Subcutaneous abdominal adipose tissue (tissue), 5 donors: ENCODE data around the gene SLC9A9.
"Not testable (repeated sequence)": the region's sequence is repeated elsewhere in the genome, so short reads cannot be mapped to it uniquely, and the experiment has no call there.

ENCODE experiments used
- H3K27ac ChIP-seq: one replicate; pipeline ENCODE4 v1.7.0; 2013; ENCODE audit warnings: low read depth, mild to moderate bottlenecking, inconsistent platforms, low read length, moderate library complexity
- H3K27me3 ChIP-seq, 5 donors: one replicate each; pipeline ENCODE4 v1.7.0; 2013; ENCODE audit warnings: low read length in 5 of 5, inconsistent platforms in 1 of 5; ENCODE audit not compliant: control insufficient read depth in 5 of 5, insufficient read depth in 4 of 5
- H3K36me3 ChIP-seq, 5 donors: one replicate each; pipeline ENCODE4 v1.7.0; 2013; ENCODE audit warnings: low read length in 5 of 5; ENCODE audit not compliant: control insufficient read depth in 5 of 5, insufficient read depth in 5 of 5
- H3K4me1 ChIP-seq, 5 donors: one replicate each; pipeline ENCODE4 v1.7.0; 2013; ENCODE audit warnings: low read length in 5 of 5, mild to moderate bottlenecking in 3 of 5, moderate library complexity in 1 of 5; ENCODE audit not compliant: control insufficient read depth in 5 of 5, insufficient read depth in 5 of 5
- H3K4me3 ChIP-seq, 5 donors: one replicate each; pipeline ENCODE4 v1.7.0; 2013; ENCODE audit warnings: low read length in 5 of 5, low read depth in 1 of 5
- H3K9ac ChIP-seq, 5 donors: one replicate each; pipeline ENCODE4 v1.7.0; 2013; ENCODE audit warnings: low read length in 5 of 5, mild to moderate bottlenecking in 4 of 5, moderate library complexity in 3 of 5
- H3K9me3 ChIP-seq, 5 donors: one replicate each; pipeline ENCODE4 v1.7.0; 2013; ENCODE audit warnings: low read length in 5 of 5; ENCODE audit not compliant: control insufficient read depth in 5 of 5
- donor health status: healthy.
- donor health status: healthy.
- donor health status: healthy.
- donor health status: healthy.
- donor health status: healthy.

The SLC9A9 gene

GRCh38 chr3:143814443-143814889 lies 33.8 kb downstream of the SLC9A9 start:
- Histone ChIP-seq H3K9me3 (no peaks in the 10 kb centered on the region), H3K4me1 (peaks cover 0 to 39% (median 33%) of the 10 kb centered on the region in 5 donors), H3K27ac (no peak overlapping the region), H3K36me3 (no peaks in the 10 kb centered on the region), H3K9ac (no peak overlapping the region), H3K27me3 (no peaks in the 10 kb centered on the region), H3K4me3 (no peak overlapping the region)

GRCh38 chr3:143812481-143812880 lies 35.8 kb downstream of the SLC9A9 start:
- no peak overlapping the region for H3K9ac ChIP-seq
- no peaks in the 10 kb centered on the region for H3K27me3 ChIP-seq
- H3K4me1 ChIP-seq: peaks cover 0 to 50% (median 43%) of the 10 kb centered on the region in 5 donors
- H3K27ac ChIP-seq: no peak overlapping the region
- H3K36me3 ChIP-seq: no peaks in the 10 kb centered on the region
- no peaks in the 10 kb centered on the region for H3K9me3 ChIP-seq
- no peak overlapping the region for H3K4me3 ChIP-seq

GRCh38 chr3:143811602-143812001 lies 36.7 kb downstream of the SLC9A9 start:
- Histone ChIP-seq H3K4me1 (peaks cover 0 to 53% (median 43%) of the 10 kb centered on the region in 5 donors), H3K27me3 (no peaks in the 10 kb centered on the region), H3K36me3 (no peaks in the 10 kb centered on the region), H3K9ac (peak overlapping the region in 1 of 5 donors; percentile 17), H3K9me3 (no peaks in the 10 kb centered on the region), H3K4me3 (no peak overlapping the region), H3K27ac (peak overlapping the region; percentile 49)

DNA sequence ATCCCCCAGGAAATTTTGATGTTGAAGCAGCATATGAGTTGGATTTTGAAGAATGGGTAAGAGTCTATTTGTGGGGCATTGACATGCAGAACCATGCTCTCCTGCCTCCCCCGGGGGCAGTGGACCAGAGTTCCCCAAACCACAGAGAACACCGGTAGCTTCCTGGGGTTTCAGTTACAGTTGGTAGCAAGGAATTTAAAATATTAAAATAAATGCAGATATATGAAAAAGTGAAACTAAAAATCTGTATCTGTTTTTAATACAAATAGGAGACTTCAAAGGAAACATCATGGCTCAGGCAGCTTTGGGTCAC lies 37.4 kb downstream of the SLC9A9 start:
- no peak overlapping the region for H3K4me3 ChIP-seq
- no peak overlapping the region for H3K9ac ChIP-seq
- peaks cover 0 to 53% (median 43%) of the 10 kb centered on the region in 5 donors for H3K4me1 ChIP-seq
- H3K27ac ChIP-seq: peak overlapping the region; percentile 49
- no peaks in the 10 kb centered on the region for H3K27me3 ChIP-seq
- no peaks in the 10 kb centered on the region for H3K36me3 ChIP-seq
- no peaks in the 10 kb centered on the region for H3K9me3 ChIP-seq

- Histone ChIP-seq H3K4me3 (no peak overlapping the region), H3K9ac (no peak overlapping the region), H3K27me3 (no peaks in the 10 kb centered on the region), H3K27ac (peak overlapping the region; percentile 49), H3K4me1 (peaks cover 0 to 53% (median 43%) of the 10 kb centered on the region in 5 donors), H3K36me3 (no peaks in the 10 kb centered on the region), H3K9me3 (no peaks in the 10 kb centered on the region)
Observed at GRCh38 chr3:143810166-143810952, 37.9 kb downstream of the SLC9A9 start.

DNA sequence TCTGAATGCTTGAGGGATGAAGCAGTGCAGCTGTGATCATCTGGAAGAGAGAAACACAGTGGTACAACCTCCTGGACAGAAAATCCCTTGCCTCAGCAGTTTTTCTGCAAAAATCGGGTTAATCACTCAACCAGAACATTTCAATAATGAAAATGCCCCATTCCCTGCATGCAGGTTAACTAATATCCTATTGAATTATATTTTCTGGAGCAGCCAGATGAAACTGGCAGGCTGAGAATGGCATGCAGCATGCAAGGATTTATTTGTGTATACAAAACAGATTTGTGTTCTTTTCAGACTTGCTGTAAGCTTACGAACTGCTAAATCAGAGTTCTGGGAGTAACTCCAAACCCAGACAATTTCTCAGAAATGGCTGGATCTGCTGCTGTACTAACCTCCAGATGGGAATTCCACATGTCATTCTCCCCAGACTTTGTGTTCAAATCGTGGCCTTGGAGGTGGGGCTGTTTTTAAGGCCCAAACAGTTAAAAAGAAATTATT lies 39.1 kb downstream of the SLC9A9 start:
- H3K9me3 ChIP-seq: no peaks in the 10 kb centered on the region
- peak overlapping the region in 2 of 5 donors; percentile 32 to 39 for H3K9ac ChIP-seq
- H3K4me3 ChIP-seq: peak overlapping the region in 2 of 5 donors; percentile 20 to 48
- H3K27me3 ChIP-seq: no peaks in the 10 kb centered on the region
- peaks cover 0 to 53% (median 36%) of the 10 kb centered on the region in 5 donors for H3K4me1 ChIP-seq
- no peaks in the 10 kb centered on the region for H3K36me3 ChIP-seq
- peak overlapping the region; percentile 49 for H3K27ac ChIP-seq

DNA sequence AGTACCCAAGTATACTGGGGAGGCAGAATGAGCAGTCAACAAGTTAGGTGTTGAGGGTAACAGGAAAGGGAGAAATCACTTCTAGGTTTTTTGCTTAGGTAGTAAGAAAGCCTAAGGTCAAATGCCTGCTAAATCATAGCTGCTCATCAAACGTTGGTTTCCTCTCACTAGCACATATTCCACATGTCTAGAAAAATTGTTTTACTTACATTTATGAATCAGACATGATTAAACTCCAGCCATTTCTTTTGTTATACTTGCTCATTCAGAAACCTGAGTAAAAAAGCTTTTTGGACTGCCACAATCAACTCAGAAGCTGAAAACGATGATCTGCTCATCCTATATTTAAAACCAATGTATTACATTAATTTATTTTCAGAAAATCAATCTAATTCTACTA lies 40.2 kb downstream of the SLC9A9 start:
- H3K4me3 ChIP-seq: no peak overlapping the region
- H3K9me3 ChIP-seq: no peaks in the 10 kb centered on the region
- H3K27me3 ChIP-seq: no peaks in the 10 kb centered on the region
- no peaks in the 10 kb centered on the region for H3K36me3 ChIP-seq
- no peak overlapping the region for H3K27ac ChIP-seq
- peaks cover 0 to 53% (median 35%) of the 10 kb centered on the region in 5 donors for H3K4me1 ChIP-seq
- no peak overlapping the region for H3K9ac ChIP-seq

GRCh38 chr3:143806038-143806437 lies 42.2 kb downstream of the SLC9A9 start:
- Histone ChIP-seq H3K27me3 (no peaks in the 10 kb centered on the region), H3K36me3 (no peaks in the 10 kb centered on the region), H3K9ac (no peak overlapping the region), H3K27ac (no peak overlapping the region), H3K4me3 (no peak overlapping the region), H3K4me1 (peaks cover 0 to 34% (median 24%) of the 10 kb centered on the region in 5 donors), H3K9me3 (no peaks in the 10 kb centered on the region)

- H3K27me3 ChIP-seq, H3K9ac ChIP-seq, H3K4me3 ChIP-seq, H3K27ac ChIP-seq, H3K9me3 ChIP-seq, H3K36me3 ChIP-seq: not testable (repeated sequence)
- peaks cover 0 to 29% (median 18%) of the 10 kb centered on the region in 5 donors for H3K4me1 ChIP-seq
Observed at GRCh38 chr3:143805476-143805875, 42.8 kb downstream of the SLC9A9 start.

GRCh38 chr3:143801046-143801445 lies 47.2 kb downstream of the SLC9A9 start:
- not testable (repeated sequence) for H3K27me3 ChIP-seq, H3K27ac ChIP-seq, H3K36me3 ChIP-seq

More at GRCh38 chr3:143801046-143801445, 47.2 kb downstream of the SLC9A9 start:
- not testable (repeated sequence) for H3K9ac ChIP-seq, H3K4me1 ChIP-seq, H3K9me3 ChIP-seq, H3K4me3 ChIP-seq
